GM12878 (cell line): ENCODE results near the gene PTPN5. TPM values are rescaled to one million over a fixed set of nuclear protein-coding genes. Genes with fewer than 3 reads are reported as not detected.

Experiments
- ATAC-seq: fragments of 200-7000 bp; cut with Tn5 transposase; 3 replicates; pipeline ENCODE4 v1.9.1; 2020; ENCODE audit warnings: mild to moderate bottlenecking, moderate library complexity
- BruUV-seq: library from RNA; stranded (reverse); fragments of 400-500 nt; replicated peaks from 2 replicates; lab custom pipeline; 2021; lab: Mats Ljungman, UMichigan
- CTCF ChIA-PET: fragments of 300-600 bp; sonication (Branson Sonifier 250); formaldehyde crosslinking; extraction: SDS; loops from one replicate; lab custom pipeline; 2021; ENCODE audit warnings: inconsistent platforms; lab: Yijun Ruan, JAX
- POLR2A ChIA-PET: fragments of 350-600 bp; formaldehyde crosslinking; extraction: SDS; loops from one replicate; lab custom pipeline; 2021; ENCODE audit warnings: inconsistent platforms; lab: Charles Lee
- RAD21 ChIA-PET: fragments of 300-600 bp; sonication (Branson Sonifier 250); formaldehyde crosslinking; loops from one replicate; lab custom pipeline; 2023; ENCODE audit warnings: antibody characterized with exemption; ENCODE audit not compliant: unreplicated experiment; lab: Charles Lee
- SMC1A ChIA-PET: fragments of 300-600 bp; sonication (Branson Sonifier 250); formaldehyde crosslinking; loops from one replicate; lab custom pipeline; 2023; ENCODE audit not compliant: unreplicated experiment, uncharacterized antibody; lab: Charles Lee
- DNase-seq: peaks from one replicate; pipeline ENCODE4 v3.0.0-alpha.2; 2011; ENCODE audit warnings: low read depth, low spot score
- FAIRE-seq: peaks from 3 replicates; lab custom pipeline; 2011; peaks lifted over from hg19 to GRCh38; lab: Jason Lieb, UNC
- H2AFZ ChIP-seq: 2 replicates; pipeline ENCODE4 v1.6.0; 2011; ENCODE audit warnings: low read depth, low read length, control low read depth; ENCODE audit not compliant: control insufficient read depth
- H3K27ac ChIP-seq: 2 replicates; pipeline ENCODE4 v1.5.1; 2011; ENCODE audit warnings: control low read depth; ENCODE audit not compliant: control insufficient read depth, insufficient read depth
- H3K27me3 ChIP-seq, 2 experiments: replicated peaks in 1 of 2; 2 replicates each; pipeline versions ENCODE4 v1.6.0 to v1.6.1; 2011; ENCODE audit warnings: low read length in 1 of 2; ENCODE audit not compliant: control insufficient read depth in 2 of 2, insufficient read depth in 2 of 2
- H3K36me3 ChIP-seq, 2 experiments: 2 replicates each; pipeline ENCODE4 v1.5.1; 2011; ENCODE audit warnings: low read length in 1 of 2; ENCODE audit not compliant: control insufficient read depth in 2 of 2, insufficient read depth in 2 of 2
- H3K4me1 ChIP-seq: 2 replicates; pipeline ENCODE4 v1.6.1; 2011; ENCODE audit warnings: mild to moderate bottlenecking, low read length, moderate library complexity, mixed read lengths; ENCODE audit not compliant: control insufficient read depth, insufficient read depth
- H3K4me2 ChIP-seq: 2 replicates; pipeline ENCODE4 v1.6.0; 2011; ENCODE audit warnings: control low read depth; ENCODE audit not compliant: control insufficient read depth, insufficient read depth
- H3K4me3 ChIP-seq: fragments of 200-600 bp; sonication (generic); 2 replicates; pipeline ENCODE4 v1.5.1; 2016
- H3K79me2 ChIP-seq: 2 replicates; pipeline ENCODE4 v1.6.0; 2011; ENCODE audit warnings: low read length; ENCODE audit not compliant: control insufficient read depth, insufficient read depth
- H3K9ac ChIP-seq: 2 replicates; pipeline ENCODE4 v1.8.0; 2011; ENCODE audit warnings: low read length, control low read depth, mixed read lengths; ENCODE audit not compliant: control insufficient read depth, insufficient read depth
- H3K9me3 ChIP-seq: replicated peaks from 3 replicates; pipeline ENCODE4 v1.5.1; 2011; ENCODE audit warnings: mild to moderate bottlenecking, low read length; ENCODE audit not compliant: control insufficient read depth, insufficient read depth
- H4K20me1 ChIP-seq: 2 replicates; pipeline ENCODE4 v1.6.0; 2011; ENCODE audit not compliant: control insufficient read depth, insufficient read depth
- CREB1 ChIP-seq: IDR thresholded peaks from 2 replicates; pipeline ENCODE4 v1.6.1; 2012; ENCODE audit warnings: low read depth, mild to moderate bottlenecking, inconsistent platforms
- DPF2 ChIP-seq: fragments of 450-650 bp; IDR thresholded peaks from 2 replicates; pipeline ENCODE4 v1.6.1; 2017; ENCODE audit warnings: mild to moderate bottlenecking
- IRF4 ChIP-seq: IDR thresholded peaks from 2 replicates; pipeline ENCODE4 v1.6.1; 2011; ENCODE audit warnings: low read depth, low read length
- PML ChIP-seq: IDR thresholded peaks from 2 replicates; pipeline ENCODE4 v1.6.1; 2012; ENCODE audit warnings: low read length, inconsistent platforms
- RAD21 ChIP-seq: IDR thresholded peaks from 2 replicates; pipeline ENCODE4 v1.6.1; 2011; ENCODE audit warnings: mild to moderate bottlenecking, low read depth, low read length, moderate library complexity; ENCODE audit not compliant: insufficient read depth
- RUNX3 ChIP-seq: IDR thresholded peaks from 2 replicates; pipeline ENCODE4 v1.6.1; 2012; ENCODE audit warnings: low read length, inconsistent platforms
- SMC3 ChIP-seq: IDR thresholded peaks from 2 replicates; pipeline ENCODE4 v1.6.1; 2011; ENCODE audit warnings: low read length, improper control_type of control experiment, borderline replicate concordance
- STAT1 ChIP-seq: fragments of 450-650 bp; conservative IDR thresholded peaks from 2 replicates; pipeline ENCODE4 v1.6.1; 2014; ENCODE audit warnings: antibody characterized with exemption, mild to moderate bottlenecking
- WGBS: methylation state at CpG from one replicate; pipeline ENCODE4 v1.1.6; 2016; ENCODE audit warnings: low lambda C conversion rate; ENCODE audit not compliant: insufficient replicate concordance, insufficient coverage; ENCODE audit errors: missing lambda C conversion rate; 5-methylcytosine and 5-hydroxymethylcytosine counted together
- in situ Hi-C: fragments of 300-500 bp; cut with MboI; formaldehyde crosslinking; loops from 9 replicates; pipeline ENCODE4 v1.14.3; 2018; ENCODE audit warnings: mixed read lengths
- intact Hi-C: fragments of 100-400 bp; cut with micrococcal nuclease; formaldehyde crosslinking; loops from one replicate; pipeline ENCODE4 v1.14.2; 2022; ENCODE audit not compliant: unreplicated experiment
- polyA plus RNA-seq, 11 experiments: library from polyadenylated mRNA; depleted of rRNA in 4 of 11; unstranded in 6 of 11; stranded (reverse) in 5 of 11; fragments of >200 nt; fragmentation: Nextera tagmentation in 4 of 11; fragmentation: Illumina TruSeq in 1 of 11; extraction: Ambion mirVana in 4 of 11; extraction: Trizol in 1 of 11; gene quantifications; 1 replicate in 1 of 11; 2 replicates in 10 of 11; pipeline versions ENCODE4 v1.2.1 to v1.2.3, GENCODE V29; 2011 to 2016; ENCODE audit warnings: inconsistent platforms in 2 of 11, missing spikeins in 2 of 11, low read depth in 1 of 11
- total RNA-seq, 4 experiments: library from RNA; depleted of rRNA in 3 of 4; stranded (reverse); fragments of >200 nt in 3 of 4; fragmentation: Illumina TruSeq in 1 of 4; extraction: Trizol in 1 of 4; gene quantifications; 2 replicates each; pipeline versions ENCODE4 v1.2.1 to v1.2.3, GENCODE V29; 2013 to 2021
- TF ChIP-seq, protein P1 (sequence below): IDR thresholded peaks from 2 replicates; pipeline ENCODE4 v1.6.1; 2012; ENCODE audit warnings: mild to moderate bottlenecking, low read depth, low read length
- TF ChIP-seq, protein P2 (sequence below): IDR thresholded peaks from 2 replicates; pipeline ENCODE4 v1.6.1; 2012; ENCODE audit warnings: low read depth, low read length, improper control_type of control experiment
- TF ChIP-seq, protein P3 (sequence below), 3 experiments: IDR thresholded peaks in 2 of 3; conservative IDR thresholded peaks in 1 of 3; 2 replicates each; pipeline ENCODE4 v1.5.1; 2011; ENCODE audit warnings: low read depth in 3 of 3, low read length in 3 of 3, mild to moderate bottlenecking in 3 of 3, control low read depth in 2 of 3, moderate library complexity in 2 of 3, inconsistent platforms in 1 of 3, mixed read lengths in 1 of 3; ENCODE audit not compliant: control insufficient read depth in 2 of 3, insufficient read depth in 1 of 3; ENCODE audit errors: extremely low read depth in 1 of 3

Gene PTPN5
- total and polyA plus RNA-seq, 10 of the 15 experiments (the other 5 are each of a cell fraction or from before 2014, with no cell fraction given), result 0.04 to 0.06 (median 0.05) TPM; not detected in 7

DNA sequence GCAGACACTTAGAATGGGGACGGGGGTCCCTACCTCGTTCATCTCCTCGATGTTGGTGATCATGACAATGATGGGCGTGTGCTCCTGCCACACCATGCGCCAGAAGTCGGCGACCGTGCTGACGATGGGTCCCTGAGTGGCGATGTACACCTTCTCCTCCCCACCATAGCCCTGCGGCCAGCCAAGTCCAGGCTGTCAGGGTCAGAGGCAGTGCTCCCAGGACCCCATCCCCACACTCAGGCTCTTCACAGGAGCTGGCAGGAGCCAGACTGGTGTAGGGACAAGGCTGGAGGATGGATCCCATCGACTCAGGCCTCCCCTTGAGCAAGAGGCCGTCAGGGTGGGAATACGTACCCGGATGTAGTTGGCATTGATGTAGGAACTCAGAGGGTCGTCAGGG is 58.4 kb downstream of the PTPN5 start (continued):
- TF ChIP-seq, protein P1, sequence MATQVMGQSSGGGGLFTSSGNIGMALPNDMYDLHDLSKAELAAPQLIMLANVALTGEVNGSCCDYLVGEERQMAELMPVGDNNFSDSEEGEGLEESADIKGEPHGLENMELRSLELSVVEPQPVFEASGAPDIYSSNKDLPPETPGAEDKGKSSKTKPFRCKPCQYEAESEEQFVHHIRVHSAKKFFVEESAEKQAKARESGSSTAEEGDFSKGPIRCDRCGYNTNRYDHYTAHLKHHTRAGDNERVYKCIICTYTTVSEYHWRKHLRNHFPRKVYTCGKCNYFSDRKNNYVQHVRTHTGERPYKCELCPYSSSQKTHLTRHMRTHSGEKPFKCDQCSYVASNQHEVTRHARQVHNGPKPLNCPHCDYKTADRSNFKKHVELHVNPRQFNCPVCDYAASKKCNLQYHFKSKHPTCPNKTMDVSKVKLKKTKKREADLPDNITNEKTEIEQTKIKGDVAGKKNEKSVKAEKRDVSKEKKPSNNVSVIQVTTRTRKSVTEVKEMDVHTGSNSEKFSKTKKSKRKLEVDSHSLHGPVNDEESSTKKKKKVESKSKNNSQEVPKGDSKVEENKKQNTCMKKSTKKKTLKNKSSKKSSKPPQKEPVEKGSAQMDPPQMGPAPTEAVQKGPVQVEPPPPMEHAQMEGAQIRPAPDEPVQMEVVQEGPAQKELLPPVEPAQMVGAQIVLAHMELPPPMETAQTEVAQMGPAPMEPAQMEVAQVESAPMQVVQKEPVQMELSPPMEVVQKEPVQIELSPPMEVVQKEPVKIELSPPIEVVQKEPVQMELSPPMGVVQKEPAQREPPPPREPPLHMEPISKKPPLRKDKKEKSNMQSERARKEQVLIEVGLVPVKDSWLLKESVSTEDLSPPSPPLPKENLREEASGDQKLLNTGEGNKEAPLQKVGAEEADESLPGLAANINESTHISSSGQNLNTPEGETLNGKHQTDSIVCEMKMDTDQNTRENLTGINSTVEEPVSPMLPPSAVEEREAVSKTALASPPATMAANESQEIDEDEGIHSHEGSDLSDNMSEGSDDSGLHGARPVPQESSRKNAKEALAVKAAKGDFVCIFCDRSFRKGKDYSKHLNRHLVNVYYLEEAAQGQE, result no peak
- TF ChIP-seq CREB1, result no peak
- TF ChIP-seq, all 136 proteins: peak for 0

DNA sequence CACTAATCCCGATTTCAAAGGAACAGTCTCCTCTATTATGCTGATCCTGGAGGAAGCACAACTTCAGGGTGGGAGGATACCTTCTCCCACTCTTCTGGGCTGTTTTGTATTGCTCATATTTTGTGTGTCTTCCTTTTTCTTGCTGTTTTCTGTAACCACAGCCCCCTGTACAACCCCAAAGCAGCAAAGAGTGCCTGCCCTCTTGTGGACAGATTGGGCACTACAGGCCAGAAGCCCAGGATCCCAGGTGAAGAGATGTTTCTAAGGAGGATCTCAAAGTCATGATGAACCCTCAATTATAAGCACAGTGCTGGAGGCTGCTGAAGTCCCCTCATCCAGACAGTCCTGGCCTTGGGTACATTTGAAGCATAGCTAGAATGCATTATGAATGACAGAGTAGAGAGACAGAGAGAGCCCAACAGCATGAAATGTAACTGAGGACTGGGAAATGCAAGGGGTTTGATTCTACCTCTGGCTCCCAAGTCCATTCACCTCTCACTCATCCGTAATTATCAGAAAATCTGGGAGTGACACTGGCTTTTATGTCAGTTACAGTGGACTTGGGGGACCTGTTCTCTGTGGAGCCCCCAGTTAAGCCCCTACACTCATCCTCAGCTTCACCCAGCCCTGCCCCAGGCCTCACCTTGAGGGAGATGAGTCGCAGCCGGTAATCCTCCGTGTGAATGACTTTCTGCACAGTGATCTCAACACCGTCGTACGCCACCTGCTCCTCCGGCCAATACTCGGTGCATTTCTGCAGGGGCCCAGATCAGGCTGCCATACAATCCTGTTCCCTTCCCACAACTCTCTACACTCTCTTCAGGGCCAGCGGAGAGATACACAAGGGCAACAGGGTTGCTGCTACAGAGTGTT is 59.4 kb downstream of the PTPN5 start:
- Histone ChIP-seq H3K27me3 (no peaks in the 10 kb centered on the region), H3K4me1 (peaks cover 8% of the 10 kb centered on the region), H2AFZ (peak overlapping the region; percentile 57), H3K4me2 (peak overlapping the region; percentile 65; the same call in 1 of the 2 replicates), H3K79me2 (no peaks in the 10 kb centered on the region), H3K4me3 (no peak overlapping the region), H3K9ac (no peak overlapping the region), H3K9me3 (no peaks in the 10 kb centered on the region), H3K27ac (no peak overlapping the region), H4K20me1 (no peaks in the 10 kb centered on the region), H3K36me3 (no peaks in the 10 kb centered on the region)
- SMC1A ChIA-PET, result interaction anchor here (0.7 to 3.3 kb wide), 25 partner anchors 9 to 528 kb away, joined by 3 to 34 read pairs (median 5); partner anchors contain the start of genes SPTY2D1 and TSG101
- peak; percentile 84 for ATAC-seq
- POLR2A ChIA-PET, result interaction anchor here (1.3 kb wide), 1 partner anchor 10 kb away, joined by 4 read pairs; no protein-coding TSS in a partner anchor
- TF ChIP-seq, protein P2, sequence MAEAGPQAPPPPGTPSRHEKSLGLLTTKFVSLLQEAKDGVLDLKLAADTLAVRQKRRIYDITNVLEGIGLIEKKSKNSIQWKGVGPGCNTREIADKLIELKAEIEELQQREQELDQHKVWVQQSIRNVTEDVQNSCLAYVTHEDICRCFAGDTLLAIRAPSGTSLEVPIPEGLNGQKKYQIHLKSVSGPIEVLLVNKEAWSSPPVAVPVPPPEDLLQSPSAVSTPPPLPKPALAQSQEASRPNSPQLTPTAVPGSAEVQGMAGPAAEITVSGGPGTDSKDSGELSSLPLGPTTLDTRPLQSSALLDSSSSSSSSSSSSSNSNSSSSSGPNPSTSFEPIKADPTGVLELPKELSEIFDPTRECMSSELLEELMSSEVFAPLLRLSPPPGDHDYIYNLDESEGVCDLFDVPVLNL, result no peak
- TF ChIP-seq RUNX3 (peak; percentile 83), PML (no peak), STAT1 (0 out of 2 replicates have a peak, but pooled peaks have one; percentile 40), RAD21 (peak; percentile 89), SMC3 (peak; percentile 88), IRF4 (0 out of 2 replicates have a peak, but pooled peaks have one; percentile 25), DPF2 (0 out of 2 replicates have a peak, but pooled peaks have one; percentile 6)
- TF ChIP-seq, protein P3, sequence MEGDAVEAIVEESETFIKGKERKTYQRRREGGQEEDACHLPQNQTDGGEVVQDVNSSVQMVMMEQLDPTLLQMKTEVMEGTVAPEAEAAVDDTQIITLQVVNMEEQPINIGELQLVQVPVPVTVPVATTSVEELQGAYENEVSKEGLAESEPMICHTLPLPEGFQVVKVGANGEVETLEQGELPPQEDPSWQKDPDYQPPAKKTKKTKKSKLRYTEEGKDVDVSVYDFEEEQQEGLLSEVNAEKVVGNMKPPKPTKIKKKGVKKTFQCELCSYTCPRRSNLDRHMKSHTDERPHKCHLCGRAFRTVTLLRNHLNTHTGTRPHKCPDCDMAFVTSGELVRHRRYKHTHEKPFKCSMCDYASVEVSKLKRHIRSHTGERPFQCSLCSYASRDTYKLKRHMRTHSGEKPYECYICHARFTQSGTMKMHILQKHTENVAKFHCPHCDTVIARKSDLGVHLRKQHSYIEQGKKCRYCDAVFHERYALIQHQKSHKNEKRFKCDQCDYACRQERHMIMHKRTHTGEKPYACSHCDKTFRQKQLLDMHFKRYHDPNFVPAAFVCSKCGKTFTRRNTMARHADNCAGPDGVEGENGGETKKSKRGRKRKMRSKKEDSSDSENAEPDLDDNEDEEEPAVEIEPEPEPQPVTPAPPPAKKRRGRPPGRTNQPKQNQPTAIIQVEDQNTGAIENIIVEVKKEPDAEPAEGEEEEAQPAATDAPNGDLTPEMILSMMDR (IDR thresholded peaks at IDR 0.05 in 2 of 3, conservative IDR thresholded peaks at IDR 0.05 in 1 of 3; ENCODE audit: control insufficient read depth in 2 of 3, extremely low read depth in 1 of 3, insufficient read depth in 1 of 3, low read depth in 3 of 3, low read length in 3 of 3), result peak; percentile 89 to 99 (median 99)
- BruUV-seq, result no TSS peak
- DNase-seq, result peak; percentile 24
- in situ Hi-C loops, result loop anchor here (10.0 kb wide), 1 partner anchor 63 kb away; the partner anchor contains the start of gene PTPN5
- intact Hi-C loops, result loop anchor here (1.0 to 2.0 kb wide), 4 partner anchors 32 to 617 kb away; no protein-coding TSS in a partner anchor
- RAD21 ChIA-PET, result interaction anchor here (0.7 to 3.8 kb wide), 17 partner anchors 10 to 617 kb away, joined by 3 to 31 read pairs (median 5); partner anchors contain the start of gene SPTY2D1
- WGBS, result 36% methylated on average over 11 of the region's 11 CpGs
- FAIRE-seq, result peak; percentile 89
- CTCF ChIA-PET, result interaction anchor here (0.7 to 19.6 kb wide), 33 partner anchors 8 to 617 kb away, joined by 3 to 494 read pairs (median 5); partner anchors contain the start of gene TSG101
